ENCODE measurements around the gene ZNF787. TPM values are rescaled to one million over a fixed set of nuclear protein-coding genes. Genes with fewer than 3 reads are reported as not detected.
A peak's percentile ranks its signal among the peaks of the same experiment; 100 is the strongest.

Gene ZNF787
- total and polyA plus RNA-seq, 2 of the 4 experiments (the other 2 are of a cell fraction): 4.8 to 11.2 TPM

DNA sequence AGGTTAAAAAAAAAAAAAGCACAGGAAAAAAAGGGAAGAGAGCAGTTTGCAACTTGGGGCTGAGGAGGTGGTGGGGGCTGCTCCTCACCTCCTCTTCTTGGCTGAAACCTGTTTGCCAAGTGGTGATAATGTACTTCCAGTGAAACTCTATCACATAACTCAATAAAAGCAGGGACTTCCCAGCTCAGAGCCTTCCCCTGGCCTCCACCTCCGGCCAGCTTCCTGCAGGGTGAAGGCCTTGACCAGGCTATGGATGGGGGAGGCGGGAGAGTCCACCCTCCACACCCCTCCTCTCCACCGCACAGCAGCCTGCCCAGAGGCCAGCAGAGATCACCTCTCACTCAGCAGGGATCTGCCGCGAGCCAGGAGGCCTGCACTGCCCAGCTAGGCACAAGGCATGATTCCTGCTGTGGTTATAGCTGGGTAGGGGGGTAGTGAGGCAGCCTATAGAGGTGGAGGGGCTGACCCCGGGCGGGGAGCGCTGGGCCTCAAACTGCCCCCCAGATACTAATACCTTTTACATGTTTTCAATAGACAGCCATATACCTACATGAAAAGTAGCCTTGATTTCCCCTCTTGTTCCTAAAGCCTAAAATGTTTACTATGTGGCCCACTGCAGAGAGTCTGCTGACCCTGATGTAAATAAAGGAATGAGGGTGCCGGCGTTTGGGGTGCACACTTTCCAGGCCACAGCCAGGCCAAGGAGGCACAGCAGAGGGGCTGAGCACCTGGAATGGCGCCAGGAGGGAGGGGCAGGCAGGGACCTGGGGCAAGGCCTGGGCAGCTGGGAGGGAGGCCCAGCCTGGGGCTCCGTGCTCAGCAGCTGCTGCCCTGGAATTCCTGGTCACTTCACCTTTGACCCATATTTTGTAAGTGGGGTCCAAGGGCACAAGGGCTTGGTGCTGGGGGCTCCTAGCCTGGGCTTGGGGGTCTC, 10.3 kb downstream of the ZNF787 start:
- Histone ChIP-seq H3K56ac (ENCODE audit: extremely low read depth, insufficient read depth, low read length) (no peak overlapping the region), H2BK120ac (ENCODE audit: low read depth, low read length) (no peak overlapping the region), H3K9me1 (ENCODE audit: insufficient read depth, low read length) (peaks cover 11% of the 10 kb centered on the region), H3K23ac (ENCODE audit: low read depth, low read length) (no peak overlapping the region), H3K4me1 (ENCODE audit: control insufficient read depth, insufficient read depth, low read length) (peaks cover 27% of the 10 kb centered on the region), H3K14ac (replicated peaks; ENCODE audit: low read depth, low read length) (no peak overlapping the region), H3K4me2 (ENCODE audit: low read depth, low read length) (peak overlapping the region; percentile 7; the same call in 1 of the 2 replicates), H4K20me1 (ENCODE audit: insufficient read depth, low read length) (peaks cover 87% of the 10 kb centered on the region), H3K18ac (ENCODE audit: low read depth, low read length) (no peak overlapping the region), H2AK9ac (replicated peaks; ENCODE audit: low read depth, low read length, poor library complexity) (no peak overlapping the region), H2AFZ (replicated peaks; ENCODE audit: low read length, poor library complexity) (no peak overlapping the region), H3K27ac (ENCODE audit: insufficient read depth, low read length) (peak overlapping the region; percentile 26; the same call in 1 of the 2 replicates), H3K27me3 (ENCODE audit: control insufficient read depth, insufficient read depth, low read length) (no peaks in the 10 kb centered on the region), H4K5ac (ENCODE audit: low read depth, low read length) (no peak overlapping the region), H3K9me3 (ENCODE audit: control insufficient read depth, insufficient read depth, low read length) (no peaks in the 10 kb centered on the region), H2BK5ac (ENCODE audit: low read depth, low read length, poor library complexity, severe bottlenecking) (peak overlapping the region; percentile 0), H3K36me3 (ENCODE audit: control insufficient read depth, insufficient read depth, low read length) (peaks cover 6% of the 10 kb centered on the region; the same call in 1 of the 2 replicates), H2BK15ac (ENCODE audit: low read depth, low read length) (no peak overlapping the region), H3K79me1 (ENCODE audit: low read depth in 1 of 2, low read length in 2 of 2) (peaks cover 3 to 66% of the 10 kb centered on the region in 2 experiments; a peak in 3 of 4 replicates), H2BK20ac (ENCODE audit: low read depth, low read length) (no peak overlapping the region), H2AK5ac (ENCODE audit: low read depth, low read length) (no peak overlapping the region), H4K8ac (ENCODE audit: low read depth in 2 of 2, low read length in 2 of 2) (no peak overlapping the region), H3K9ac (ENCODE audit: low read depth, low read length) (no peak overlapping the region), H3K4me3 (ENCODE audit: insufficient read depth, low read depth, low read length) (no peak overlapping the region), H3K4ac (ENCODE audit: low read depth, low read length) (no peak overlapping the region), H4K91ac (ENCODE audit: insufficient read depth, low read depth, low read length) (no peak overlapping the region)
- dilution Hi-C loops (cut with HindIII; ENCODE audit: low sequenced_read_pairs, unreplicated experiment): no loop called here
- in situ Hi-C loops (cut with MboI; ENCODE audit: low sequenced_read_pairs): no loop called here
- no CpG with 5 or more reads among the region's 12 CpGs for WGBS, 2 experiments (ENCODE audit: extremely low coverage in 2 of 2, insufficient read length in 1 of 2)
- CTCF ChIA-PET: no interaction called here
- BruUV-seq (replicated peaks): no TSS peak
- intact Hi-C loops (cut with micrococcal nuclease): no loop called here
- ATAC-seq (ENCODE audit: low read depth) (peak; percentile 66), DNase-seq (peak; percentile 39)
- TF ChIP-seq CEBPB (IDR thresholded peaks at IDR 0.05; ENCODE audit: low read depth, low read length) (no peak), BHLHE40 (IDR thresholded peaks at IDR 0.05; ENCODE audit: low read depth, low read length) (no peak), RFX5 (IDR thresholded peaks at IDR 0.05; ENCODE audit: low read depth, low read length) (no peak), NFE2L2 (IDR thresholded peaks at IDR 0.05; ENCODE audit: low read depth, low read length) (no peak), MAZ (IDR thresholded peaks at IDR 0.05; ENCODE audit: borderline replicate concordance, low read depth, low read length) (no peak; the same call in 1 of the 2 replicates), MAFK (IDR thresholded peaks at IDR 0.05; ENCODE audit: low read depth, low read length) (no peak), RCOR1 (IDR thresholded peaks at IDR 0.05; ENCODE audit: insufficient replicate concordance, low read length) (no peak)
- TF ChIP-seq, protein P1, sequence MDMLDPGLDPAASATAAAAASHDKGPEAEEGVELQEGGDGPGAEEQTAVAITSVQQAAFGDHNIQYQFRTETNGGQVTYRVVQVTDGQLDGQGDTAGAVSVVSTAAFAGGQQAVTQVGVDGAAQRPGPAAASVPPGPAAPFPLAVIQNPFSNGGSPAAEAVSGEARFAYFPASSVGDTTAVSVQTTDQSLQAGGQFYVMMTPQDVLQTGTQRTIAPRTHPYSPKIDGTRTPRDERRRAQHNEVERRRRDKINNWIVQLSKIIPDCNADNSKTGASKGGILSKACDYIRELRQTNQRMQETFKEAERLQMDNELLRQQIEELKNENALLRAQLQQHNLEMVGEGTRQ (IDR thresholded peaks at IDR 0.05; ENCODE audit: low read depth, low read length): no peak
- POLR2A ChIA-PET (ENCODE audit: unreplicated experiment): no interaction called here

Measured in IMR-90 (cell line).